ENCODE results near the gene IL15RA. TPM values are rescaled to one million over a fixed set of nuclear protein-coding genes. Genes with fewer than 3 reads are reported as not detected.

IL15RA gene
- total RNA-seq, 1 experiment from 2014 or later, result 0.66 TPM

DNA sequence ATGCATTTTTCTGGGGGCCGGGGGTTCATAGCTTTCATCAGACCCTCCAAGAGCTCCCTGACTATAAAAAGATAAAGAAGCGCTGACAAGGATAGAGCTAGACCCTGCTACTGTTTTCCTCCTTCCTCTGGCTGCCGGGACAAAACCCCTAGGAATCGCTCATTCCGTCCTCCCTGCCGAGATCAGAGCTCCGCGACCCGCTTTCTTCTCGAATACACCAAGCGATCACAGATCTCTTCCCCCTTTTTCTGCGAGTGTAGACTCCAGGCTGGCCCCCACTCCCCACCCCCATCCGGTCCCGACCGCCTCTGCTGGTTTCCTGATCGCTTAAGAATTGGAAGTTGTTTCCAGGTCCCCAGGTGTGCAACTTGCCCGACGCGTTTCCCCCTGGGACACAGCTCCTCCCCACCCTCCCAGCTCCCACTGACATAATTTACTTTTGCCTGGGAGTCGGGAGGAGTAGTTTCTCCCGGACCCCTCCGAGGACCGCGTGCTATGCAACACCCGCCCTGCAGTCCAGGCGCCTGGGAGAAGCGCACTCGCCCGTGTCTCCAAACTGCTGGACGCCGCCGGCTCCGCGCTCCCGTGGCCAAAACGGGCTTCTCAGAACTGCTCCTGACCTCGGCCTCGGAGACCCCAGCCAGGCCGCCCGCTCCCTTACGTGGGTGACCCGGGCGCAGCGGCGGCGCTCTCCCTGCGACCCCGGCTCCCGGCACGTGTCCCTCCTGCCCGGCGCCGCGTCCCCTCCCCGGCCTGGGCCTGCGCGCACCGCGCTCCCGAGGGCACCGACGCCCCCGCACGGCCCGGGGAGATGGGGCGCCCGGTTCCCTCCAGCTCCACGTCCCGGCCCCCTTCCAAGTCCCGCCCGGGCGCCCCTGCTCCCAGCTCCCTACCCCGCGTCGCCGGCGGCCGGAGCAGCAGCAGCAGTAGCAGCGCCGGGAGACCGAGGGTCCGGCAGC lies 552 bp downstream of the IL15RA start:
- CTCF ChIA-PET, result no interaction called here

DNA sequence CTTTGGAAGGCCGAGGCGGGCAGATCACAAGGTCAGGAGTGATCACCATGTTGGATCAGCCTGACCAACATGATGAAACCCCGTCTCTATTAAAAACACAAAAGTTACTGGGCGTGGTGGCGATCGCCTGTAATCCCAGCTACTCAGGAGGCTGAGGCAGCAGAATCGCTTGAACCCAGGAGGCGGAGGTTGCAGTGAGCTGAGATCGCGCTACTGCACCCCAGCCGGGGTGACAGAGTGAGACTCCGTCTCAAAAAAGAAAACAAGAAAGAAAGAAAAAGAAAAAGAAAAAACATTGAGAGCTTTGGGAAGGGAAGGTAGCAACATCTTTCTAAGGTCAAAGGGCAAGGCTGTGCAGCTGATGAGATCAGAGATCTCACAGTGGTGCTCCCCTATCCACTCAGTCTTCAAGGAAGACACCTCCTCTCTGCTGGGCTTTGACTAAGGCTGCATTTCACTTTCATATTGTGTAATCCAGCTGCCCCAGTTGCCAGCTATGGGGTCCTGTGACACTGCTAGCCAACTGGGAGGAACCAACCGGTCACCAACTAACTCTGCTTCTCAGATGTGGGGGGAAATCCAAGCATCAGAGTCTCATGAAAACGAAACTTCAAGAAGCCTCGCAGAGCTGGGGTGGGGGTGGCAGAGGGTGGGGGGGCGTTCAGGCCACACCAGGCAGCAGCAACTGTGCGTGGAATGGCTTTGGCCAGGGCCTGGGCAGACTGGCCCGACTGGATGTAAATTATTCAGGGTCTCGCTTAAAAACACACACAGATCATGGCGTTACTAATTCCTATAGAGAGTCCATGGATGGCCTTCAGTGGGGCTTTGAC lies 1.5 kb downstream of the IL15RA start:
- TF ChIP-seq, protein P1, sequence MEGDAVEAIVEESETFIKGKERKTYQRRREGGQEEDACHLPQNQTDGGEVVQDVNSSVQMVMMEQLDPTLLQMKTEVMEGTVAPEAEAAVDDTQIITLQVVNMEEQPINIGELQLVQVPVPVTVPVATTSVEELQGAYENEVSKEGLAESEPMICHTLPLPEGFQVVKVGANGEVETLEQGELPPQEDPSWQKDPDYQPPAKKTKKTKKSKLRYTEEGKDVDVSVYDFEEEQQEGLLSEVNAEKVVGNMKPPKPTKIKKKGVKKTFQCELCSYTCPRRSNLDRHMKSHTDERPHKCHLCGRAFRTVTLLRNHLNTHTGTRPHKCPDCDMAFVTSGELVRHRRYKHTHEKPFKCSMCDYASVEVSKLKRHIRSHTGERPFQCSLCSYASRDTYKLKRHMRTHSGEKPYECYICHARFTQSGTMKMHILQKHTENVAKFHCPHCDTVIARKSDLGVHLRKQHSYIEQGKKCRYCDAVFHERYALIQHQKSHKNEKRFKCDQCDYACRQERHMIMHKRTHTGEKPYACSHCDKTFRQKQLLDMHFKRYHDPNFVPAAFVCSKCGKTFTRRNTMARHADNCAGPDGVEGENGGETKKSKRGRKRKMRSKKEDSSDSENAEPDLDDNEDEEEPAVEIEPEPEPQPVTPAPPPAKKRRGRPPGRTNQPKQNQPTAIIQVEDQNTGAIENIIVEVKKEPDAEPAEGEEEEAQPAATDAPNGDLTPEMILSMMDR (IDR thresholded peaks at IDR 0.05; ENCODE audit: insufficient read depth in 1 of 2, low read depth in 1 of 2, low read length in 1 of 2, severe bottlenecking in 1 of 2, unreplicated experiment in 1 of 2), result no peak
- no TSS peak for BruUV-seq (replicated peaks)
- intact Hi-C loops (cut with micrococcal nuclease; ENCODE audit: unreplicated experiment), result no loop called here
- Mint-ChIP-seq H3K9me3 (ENCODE audit: unreplicated experiment) (no peaks in the 10 kb centered on the region), H3K36me3 (ENCODE audit: insufficient read depth, unreplicated experiment) (peaks cover 5% of the 10 kb centered on the region), H3K4me1 (ENCODE audit: low read depth, unreplicated experiment) (no peaks in the 10 kb centered on the region), H3K4me3 (ENCODE audit: unreplicated experiment) (peak overlapping the region; percentile 79), H3K27me3 (ENCODE audit: insufficient read depth, unreplicated experiment) (peaks cover 25% of the 10 kb centered on the region), H3K27ac (ENCODE audit: unreplicated experiment) (no peak overlapping the region)
- ChIA-PET CTCF (no interaction called here), POLR2A (no interaction called here)
- Histone ChIP-seq H3K4me1 (peaks cover 10% of the 10 kb centered on the region; the same call in 1 of the 2 replicates), H3K27me3 (replicated peaks; ENCODE audit: control insufficient read depth, insufficient read depth, low read length) (peaks cover 3% of the 10 kb centered on the region), H3K36me3 (ENCODE audit: control insufficient read depth, insufficient read depth, low read length) (no peaks in the 10 kb centered on the region), H3K9me3 (no peaks in the 10 kb centered on the region), H3K4me3 (ENCODE audit: low read depth, low read length) (no peak overlapping the region)
- DNase-seq, result no peak

More for the DNA sequence above, 552 bp downstream of the IL15RA start:
- Histone ChIP-seq H3K27me3 (replicated peaks; ENCODE audit: control insufficient read depth, insufficient read depth, low read length) (peaks cover 3% of the 10 kb centered on the region), H3K4me3 (ENCODE audit: low read depth, low read length) (peak overlapping the region; percentile 77), H3K36me3 (ENCODE audit: control insufficient read depth, insufficient read depth, low read length) (no peaks in the 10 kb centered on the region), H3K4me1 (peaks cover 5% of the 10 kb centered on the region; the same call in 1 of the 2 replicates), H3K9me3 (no peaks in the 10 kb centered on the region)
- Mint-ChIP-seq H3K4me1 (ENCODE audit: low read depth, unreplicated experiment) (no peaks in the 10 kb centered on the region), H3K4me3 (ENCODE audit: unreplicated experiment) (peak overlapping the region; percentile 79), H3K27ac (ENCODE audit: unreplicated experiment) (no peak overlapping the region), H3K9me3 (ENCODE audit: unreplicated experiment) (no peaks in the 10 kb centered on the region), H3K27me3 (ENCODE audit: insufficient read depth, unreplicated experiment) (peaks cover 29% of the 10 kb centered on the region), H3K36me3 (ENCODE audit: insufficient read depth, unreplicated experiment) (peaks cover 5% of the 10 kb centered on the region)
- TF ChIP-seq, protein P1 (IDR thresholded peaks at IDR 0.05; ENCODE audit: insufficient read depth in 1 of 2, low read depth in 1 of 2, low read length in 1 of 2, severe bottlenecking in 1 of 2, unreplicated experiment in 1 of 2), result peak in 1 of 2 experiments; percentile 1
- no TSS peak for BruUV-seq (replicated peaks)
- DNase-seq, result peak in 1 of 2 experiments; percentile 42
- POLR2A ChIA-PET, result no interaction called here
- intact Hi-C loops (cut with micrococcal nuclease; ENCODE audit: unreplicated experiment), result no loop called here

DNA sequence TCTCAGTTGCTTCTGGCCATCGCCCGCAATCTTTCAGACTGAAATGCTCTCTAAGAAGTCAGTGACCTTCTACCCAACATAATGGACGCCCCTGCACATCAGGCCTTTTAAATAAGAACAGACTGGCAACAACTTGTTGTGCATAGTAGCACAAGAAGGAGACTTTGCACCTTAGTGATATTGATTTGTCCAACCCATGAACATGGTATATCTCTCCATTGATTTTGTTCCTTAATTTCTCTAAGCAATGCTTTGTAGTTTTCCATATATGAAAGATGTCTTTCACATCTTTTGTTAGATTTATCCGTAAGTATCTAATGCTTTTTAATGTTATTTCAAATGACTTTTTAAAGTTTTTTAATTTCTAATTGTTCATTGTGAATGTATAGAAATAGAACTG lies 4.3 kb downstream of the IL15RA start:
- Histone ChIP-seq H3K9me3 (no peaks in the 10 kb centered on the region), H3K4me3 (ENCODE audit: low read depth, low read length) (no peak overlapping the region), H3K36me3 (ENCODE audit: control insufficient read depth, insufficient read depth, low read length) (no peaks in the 10 kb centered on the region), H3K27me3 (replicated peaks; ENCODE audit: control insufficient read depth, insufficient read depth, low read length) (peaks cover under 1% of the 10 kb centered on the region), H3K4me1 (peaks cover 13% of the 10 kb centered on the region; the same call in 1 of the 2 replicates)
- TF ChIP-seq, protein P1 (IDR thresholded peaks at IDR 0.05; ENCODE audit: insufficient read depth in 1 of 2, low read depth in 1 of 2, low read length in 1 of 2, severe bottlenecking in 1 of 2, unreplicated experiment in 1 of 2), result no peak
- no peak for DNase-seq
- ChIA-PET POLR2A (no interaction called here), CTCF (no interaction called here)
- Mint-ChIP-seq H3K27ac (ENCODE audit: unreplicated experiment) (no peak overlapping the region), H3K27me3 (ENCODE audit: insufficient read depth, unreplicated experiment) (peaks cover 15% of the 10 kb centered on the region), H3K4me1 (ENCODE audit: low read depth, unreplicated experiment) (no peaks in the 10 kb centered on the region), H3K9me3 (ENCODE audit: unreplicated experiment) (no peaks in the 10 kb centered on the region), H3K4me3 (ENCODE audit: unreplicated experiment) (no peak overlapping the region), H3K36me3 (ENCODE audit: insufficient read depth, unreplicated experiment) (peaks cover 2% of the 10 kb centered on the region)
- intact Hi-C loops (cut with micrococcal nuclease; ENCODE audit: unreplicated experiment), result no loop called here
- no TSS peak for BruUV-seq (replicated peaks)
